HG02642 (cell line): ENCODE data around the gene STXBP5.

Experiments
- ATAC-seq: cut with Tn5 transposase; IDR thresholded peaks from one replicate; pipeline ENCODE4 v1.9.1; 2021; ENCODE audit warnings: mild to moderate bottlenecking; ENCODE audit not compliant: unreplicated experiment, poor library complexity

Gene STXBP5

GRCh38 chr6:147207837-147208754 lies 3.9 kb downstream of the STXBP5 start:
- ATAC-seq = no peak

GRCh38 chr6:147209762-147210449 lies 5.7 kb downstream of the STXBP5 start:
- ATAC-seq = no peak

DNA sequence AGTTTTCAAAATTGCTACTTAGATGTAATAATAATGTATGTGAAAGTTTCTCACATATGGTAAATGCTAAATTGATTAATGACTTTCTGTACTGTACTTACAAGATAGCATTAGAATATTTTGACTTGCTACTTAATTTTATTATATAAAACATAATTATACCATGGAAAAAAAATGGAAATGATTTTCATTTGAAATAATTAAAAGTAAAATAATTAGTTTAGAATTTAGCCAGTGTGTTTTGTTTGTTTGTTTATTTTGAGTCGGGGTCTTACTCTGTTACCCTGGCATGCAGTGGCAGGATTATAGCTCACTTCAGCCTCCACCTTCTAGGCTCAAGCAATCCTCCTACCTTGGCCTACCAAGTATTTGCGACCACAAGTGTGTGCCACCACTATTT lies 7.1 kb downstream of the STXBP5 start:
- no peak for ATAC-seq

DNA sequence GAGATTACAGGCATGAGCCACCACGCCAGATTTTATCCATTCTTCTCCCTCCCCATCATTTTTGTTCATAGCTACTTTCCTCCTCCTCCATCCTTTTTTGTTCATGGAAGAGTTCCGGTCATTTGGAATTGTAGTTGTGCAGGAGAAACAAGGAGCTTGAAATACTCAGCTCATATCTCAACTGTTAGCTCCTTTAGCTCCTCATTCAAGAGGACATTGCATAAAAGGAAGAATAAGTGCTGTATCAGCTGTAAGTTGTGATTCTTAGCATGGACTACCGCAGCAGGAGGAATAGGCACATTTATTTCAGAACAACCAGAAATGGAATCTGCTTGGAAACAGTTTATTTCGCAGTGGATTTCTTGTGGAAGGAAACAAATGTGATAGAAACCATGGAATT lies 7.6 kb downstream of the STXBP5 start:
- no peak for ATAC-seq

DNA sequence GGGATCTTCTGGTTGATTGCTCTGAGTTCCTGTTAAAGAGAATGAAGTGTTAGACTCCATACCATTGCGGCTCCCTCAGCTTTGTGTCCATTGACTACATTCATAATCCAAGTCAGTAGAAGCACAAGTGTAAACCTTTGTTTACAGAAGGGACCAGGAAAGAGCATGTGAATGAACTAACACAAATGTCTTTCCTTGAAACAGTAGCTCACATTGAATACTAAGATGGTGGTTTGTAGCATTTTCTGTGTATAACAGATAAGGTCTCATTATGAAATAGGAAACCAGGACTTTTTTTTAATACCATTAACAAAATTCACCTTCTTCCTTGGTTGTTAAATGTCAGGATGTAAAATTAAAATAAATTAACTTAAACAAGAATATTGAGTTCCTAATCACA lies 8.4 kb downstream of the STXBP5 start:
- ATAC-seq = no peak

GRCh38 chr6:147213772-147214171 lies 9.6 kb downstream of the STXBP5 start:
- no peak for ATAC-seq

DNA sequence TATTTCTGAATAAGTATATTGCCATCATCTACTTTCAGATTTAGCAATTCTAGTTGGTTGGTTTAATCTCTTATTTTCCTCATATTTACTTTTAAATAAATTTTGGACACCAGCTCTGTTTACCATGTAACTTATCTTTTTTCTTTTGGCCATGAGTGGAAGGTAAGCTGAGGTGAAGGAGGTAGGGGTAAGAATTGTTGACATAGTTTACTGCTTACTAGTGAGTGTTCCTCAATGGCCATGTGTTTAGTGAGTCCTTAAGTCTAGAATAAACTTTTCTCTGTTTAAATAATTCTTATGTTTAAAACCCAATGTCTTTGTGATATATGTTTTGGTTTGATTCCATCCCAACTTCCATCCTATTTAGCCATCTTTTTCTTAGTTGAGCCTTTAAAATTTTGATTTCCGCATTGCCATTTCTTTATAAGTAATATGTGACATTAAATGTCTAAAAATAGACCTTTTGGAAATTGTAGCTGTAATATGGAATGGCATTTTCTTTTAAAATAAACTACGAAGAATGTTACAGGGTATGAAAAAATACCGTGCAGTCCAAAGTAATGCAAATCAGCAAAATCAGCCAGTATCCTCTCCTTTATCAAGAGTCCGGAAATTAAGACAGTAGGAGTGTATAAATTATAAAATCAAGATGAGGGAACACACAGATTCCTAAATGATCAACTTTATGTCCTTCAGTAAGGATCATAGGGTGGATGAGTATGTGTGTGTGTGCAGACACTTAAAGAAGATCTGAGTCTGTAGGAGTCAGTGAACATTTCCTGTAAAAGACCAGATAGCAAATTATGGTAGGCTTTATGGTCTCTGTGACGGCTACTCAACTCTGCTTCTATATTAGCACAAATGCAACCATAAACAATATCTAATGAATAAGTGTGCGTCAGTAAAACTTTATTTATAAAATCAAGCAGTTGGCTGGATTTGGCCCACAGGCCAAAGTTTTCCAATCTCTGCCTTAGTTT lies 10.3 kb downstream of the STXBP5 start:
- ATAC-seq = no peak

DNA sequence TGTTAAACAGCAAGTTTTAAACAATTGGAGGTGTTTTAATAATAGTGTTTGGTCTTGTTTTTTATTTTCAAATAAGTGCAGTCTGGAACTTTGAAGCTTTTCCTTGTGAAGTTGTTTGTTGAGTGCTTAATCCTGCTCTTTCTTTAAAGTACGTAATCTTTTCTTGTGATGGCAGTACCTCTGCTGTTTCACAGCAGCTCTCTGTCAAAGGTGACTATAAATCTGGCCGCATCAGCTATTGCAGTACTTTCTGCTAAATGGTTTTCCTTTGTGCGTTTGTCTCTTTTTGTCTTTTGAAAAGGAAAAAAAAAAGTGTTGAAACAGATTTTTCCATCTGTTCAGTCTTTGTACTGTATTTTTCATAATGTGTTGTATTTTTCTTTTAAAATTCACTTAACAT lies 12.7 kb downstream of the STXBP5 start:
- no peak for ATAC-seq

GRCh38 chr6:147217840-147218404 lies 13.7 kb downstream of the STXBP5 start:
- ATAC-seq = no peak

DNA sequence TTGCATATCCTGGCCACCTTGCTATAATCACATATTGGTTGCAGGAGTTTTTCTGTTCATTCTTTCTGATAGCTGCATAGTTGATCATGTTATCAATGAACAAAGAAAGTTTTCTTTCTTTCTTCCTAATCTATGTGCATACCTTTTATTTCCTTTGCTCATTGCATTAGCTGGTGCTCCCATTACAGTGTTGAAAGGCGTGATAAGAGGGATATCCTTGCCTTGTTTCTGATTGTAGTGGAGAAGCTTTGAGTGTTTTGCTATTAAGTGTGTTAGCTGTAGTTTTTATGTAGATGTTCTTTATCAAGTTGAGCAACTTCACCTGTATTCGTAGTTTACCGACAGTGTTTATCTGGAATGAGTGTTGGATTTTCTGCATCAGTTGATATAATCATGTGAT lies 14.6 kb downstream of the STXBP5 start:
- no peak for ATAC-seq

- no peak for ATAC-seq
These were observed 15.2 kb downstream of the STXBP5 start for GRCh38 chr6:147219463-147219862.

DNA sequence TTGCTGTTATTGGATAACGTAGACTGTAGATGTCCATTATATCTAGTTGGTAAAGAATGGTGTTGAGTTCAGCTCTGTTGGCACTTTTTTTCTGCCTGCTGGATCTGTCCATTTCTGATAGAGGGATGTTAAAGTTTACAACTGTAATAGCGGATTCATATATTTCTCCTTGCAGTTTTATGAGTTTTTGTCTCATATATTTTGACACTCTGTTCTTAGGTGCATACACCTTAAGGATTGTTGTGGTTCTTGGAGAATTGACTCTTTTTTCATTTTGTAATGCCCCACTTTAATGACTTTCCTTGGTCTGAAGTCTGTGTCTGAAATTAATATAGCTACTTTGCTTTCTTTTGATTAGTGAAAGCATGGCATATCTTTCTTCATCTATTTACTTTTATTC lies 16.1 kb downstream of the STXBP5 start:
- ATAC-seq = no peak

GRCh38 chr6:147221739-147222138 lies 17.5 kb downstream of the STXBP5 start:
- ATAC-seq = no peak

DNA sequence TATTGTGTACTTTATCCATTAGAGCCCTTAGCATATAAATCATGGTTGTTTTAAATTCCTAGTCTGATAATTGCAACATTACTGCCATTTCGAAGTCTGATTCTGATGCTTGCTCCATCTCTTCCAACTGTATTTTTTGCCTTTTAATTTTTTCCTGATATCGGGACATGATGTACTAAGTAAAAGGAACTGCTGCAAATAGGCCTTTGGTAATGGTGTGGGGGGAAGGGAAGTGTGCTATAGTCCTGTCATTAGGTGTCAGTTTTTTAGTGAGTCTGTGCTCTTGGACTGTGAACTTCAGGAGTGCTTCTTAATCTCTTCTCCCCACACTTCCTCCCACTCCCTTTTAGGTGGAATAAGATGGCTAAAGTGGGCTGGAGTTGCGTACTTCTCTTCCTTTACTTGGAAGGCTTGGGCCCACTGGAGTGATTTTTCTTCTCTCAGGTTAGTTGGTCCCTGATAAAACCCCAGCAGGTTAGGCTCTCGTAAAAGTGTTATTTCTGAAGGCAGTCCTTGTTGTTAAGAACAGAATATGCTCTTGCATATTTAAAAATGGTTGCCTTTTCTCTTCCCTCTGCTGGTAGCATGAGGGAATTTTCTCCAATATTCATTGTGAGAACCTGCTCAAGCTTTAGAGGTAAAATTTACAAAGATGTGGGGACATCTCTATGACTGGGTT lies 18.1 kb downstream of the STXBP5 start:
- no peak for ATAC-seq

GRCh38 chr6:147223736-147224135 lies 19.5 kb downstream of the STXBP5 start:
- ATAC-seq = no peak

GRCh38 chr6:147226163-147226724 lies 22.0 kb downstream of the STXBP5 start:
- no peak for ATAC-seq

DNA sequence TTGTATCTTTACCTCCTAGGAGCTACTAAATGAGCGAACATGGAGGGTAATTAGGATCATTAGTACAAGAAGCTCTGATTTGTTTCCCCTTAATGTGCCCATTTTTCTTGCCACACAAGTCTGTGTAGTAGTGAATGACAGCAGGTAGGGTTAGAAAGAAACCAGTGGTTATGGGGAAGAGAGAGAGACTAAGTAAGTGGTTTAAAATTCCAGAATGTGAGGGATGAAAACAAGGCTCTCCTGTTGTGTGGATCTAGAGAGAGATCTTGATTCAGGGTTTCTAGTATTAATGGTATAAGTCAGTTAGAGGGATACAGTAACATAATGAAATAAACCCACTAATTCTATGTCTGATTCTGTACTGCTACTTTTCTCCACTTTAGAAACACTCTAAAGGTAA lies 22.7 kb downstream of the STXBP5 start:
- ATAC-seq = no peak

GRCh38 chr6:147227770-147228320 lies 23.6 kb downstream of the STXBP5 start:
- ATAC-seq = no peak

GRCh38 chr6:147231589-147231988 lies 27.4 kb downstream of the STXBP5 start:
- no peak for ATAC-seq
